ENCODE data around the gene MED8. TPM values are rescaled to one million over a fixed set of nuclear protein-coding genes. Genes with fewer than 3 reads are reported as not detected.

The MED8 gene
- total RNA-seq, 1 experiment from 2014 or later, result 36.0 TPM

- no peaks in the 10 kb centered on the region for H3K9me3 ChIP-seq (ENCODE audit: control insufficient read depth in 1 of 2, insufficient read depth in 1 of 2, low read depth in 1 of 2, low read length in 2 of 2)
- peaks cover 2 to 9% of the 10 kb centered on the region in 2 experiments; a peak in 2 of 4 replicates for H3K36me3 ChIP-seq (ENCODE audit: control insufficient read depth in 1 of 2, insufficient read depth in 2 of 2, low read length in 2 of 2)
- H3K79me2 ChIP-seq (ENCODE audit: insufficient read depth, low read length), result no peaks in the 10 kb centered on the region
- no peaks in the 10 kb centered on the region for H3K4me1 ChIP-seq (ENCODE audit: control insufficient read depth in 1 of 2, insufficient read depth in 2 of 2, low read length in 2 of 2)
- H3K27me3 ChIP-seq (ENCODE audit: insufficient read depth, low read length), result no peaks in the 10 kb centered on the region
- no peak for TF ChIP-seq ZBTB33 (IDR thresholded peaks at IDR 0.05; ENCODE audit: extremely low read depth, insufficient replicate concordance, low read length)
- no peak for TF ChIP-seq MAX (IDR thresholded peaks at IDR 0.05)
- no peak for TF ChIP-seq CBX3 (IDR thresholded peaks at IDR 0.05; ENCODE audit: low read depth)
- TF ChIP-seq YY1 (IDR thresholded peaks at IDR 0.05; ENCODE audit: extremely low read depth, insufficient replicate concordance, low read depth, low read length), result no peak
- no peak for TF ChIP-seq CEBPB (IDR thresholded peaks at IDR 0.05; ENCODE audit: low read depth)
- TF ChIP-seq REST (IDR thresholded peaks at IDR 0.05; ENCODE audit: low read depth), result no peak
- no peak for TF ChIP-seq SIN3A (IDR thresholded peaks at IDR 0.05; ENCODE audit: low read depth)
- no peak for TF ChIP-seq JUND (IDR thresholded peaks at IDR 0.05)
- TF ChIP-seq RAD21 (IDR thresholded peaks at IDR 0.05; ENCODE audit: low read depth), result no peak
- no peak for TF ChIP-seq FOSL1 (IDR thresholded peaks at IDR 0.05; ENCODE audit: low read depth)
- no peak for TF ChIP-seq CTCF (IDR thresholded peaks at IDR 0.05 in 2 of 3, conservative IDR thresholded peaks at IDR 0.05 in 1 of 3; ENCODE audit: borderline replicate concordance in 1 of 3, insufficient read depth in 1 of 3, low read depth in 2 of 3, low read length in 2 of 3)
- no peak for TF ChIP-seq ATF3 (IDR thresholded peaks at IDR 0.05)
- no peak for TF ChIP-seq EZH2 (IDR thresholded peaks at IDR 0.05)
- TF ChIP-seq POLR2AphosphoS5 (IDR thresholded peaks at IDR 0.05; ENCODE audit: low read depth, low read length), result no peak
- no peak for TF ChIP-seq ZFX (IDR thresholded peaks at IDR 0.05)
- TF ChIP-seq EZH2phosphoT487 (IDR thresholded peaks at IDR 0.05; ENCODE audit: borderline replicate concordance), result no peak
- no peak overlapping the region for H3K27ac ChIP-seq (ENCODE audit: low read depth, low read length)
- ChIA-PET CTCF (no interaction called here), POLR2A (no interaction called here), RAD21 (ENCODE audit: low non-redundant PET in 1 of 2, low total read pairs in 2 of 2, uncharacterized antibody in 2 of 2, unreplicated experiment in 2 of 2) (no interaction called here)
- no peaks in the 10 kb centered on the region for H3K9me2 ChIP-seq (ENCODE audit: insufficient read depth)
- no peak overlapping the region for H2AFZ ChIP-seq (ENCODE audit: low read depth, low read length, poor library complexity, severe bottlenecking)
- intact Hi-C loops (cut with micrococcal nuclease), result no loop called here
- H3K4me3 ChIP-seq (replicated peaks in 1 of 2; ENCODE audit: low read depth in 1 of 2, low read length in 2 of 2), result no peak overlapping the region
- BruUV-seq (replicated peaks), result no TSS peak
- H4K20me1 ChIP-seq (ENCODE audit: insufficient read depth), result no peaks in the 10 kb centered on the region
- no peak overlapping the region for H3K9ac ChIP-seq (ENCODE audit: low read length)
- no peak overlapping the region for H3K4me2 ChIP-seq (ENCODE audit: low read length)
- no peak for DNase-seq (ENCODE audit: low read depth, low spot score)
- no peak for ATAC-seq
Observed at GRCh38 chr1:43438006-43438405, 48.4 kb upstream of the MED8 start.

Measured in HCT116 (cell line).